ENCODE measurements around the gene TAF11.
"Not testable (repeated sequence)": the region's sequence is repeated elsewhere in the genome, so short reads cannot be mapped to it uniquely, and the experiment has no call there.

TAF11 gene

GRCh38 chr6:34901930-34902329 is 14.1 kb upstream of the TAF11 start:
- no peak for DNase-seq

- no peak for DNase-seq
Measured at GRCh38 chr6:34900321-34901031, 12.6 kb upstream of the TAF11 start.

- not testable (repeated sequence) for DNase-seq
Measured at GRCh38 chr6:34899748-34900147, 11.9 kb upstream of the TAF11 start.

- no peak for DNase-seq
Measured at GRCh38 chr6:34897716-34898115, 9.9 kb upstream of the TAF11 start.

- no peak for DNase-seq
Measured at GRCh38 chr6:34897130-34897529, 9.3 kb upstream of the TAF11 start.

- DNase-seq: no peak
Measured at GRCh38 chr6:34894693-34895092, 6.9 kb upstream of the TAF11 start.

- DNase-seq: no peak
Measured at GRCh38 chr6:34891296-34891695, 3.5 kb upstream of the TAF11 start.

- DNase-seq: no peak
Measured at GRCh38 chr6:34890533-34890925, 2.7 kb upstream of the TAF11 start.

GRCh38 chr6:34888874-34889555 is 1.2 kb upstream of the TAF11 start, which contains the start of gene ANKS1A:
TSS of gene ANKS1A (plus strand) at chr6:34889255. CDS start at chr6:34889403, 148 bp downstream.
- DNase-seq: peak; percentile 85

GRCh38 chr6:34888514-34888856 is 643 bp upstream of the TAF11 start:
- DNase-seq: no peak

- DNase-seq: not testable (repeated sequence)
Measured at GRCh38 chr6:34885837-34886236, 2.0 kb downstream of the TAF11 start.

- DNase-seq: no peak
Measured at GRCh38 chr6:34884996-34885395, 2.8 kb downstream of the TAF11 start.

GRCh38 chr6:34884073-34884472 is 3.8 kb downstream of the TAF11 start:
- not testable (repeated sequence) for DNase-seq

- no peak for DNase-seq
Measured at GRCh38 chr6:34877869-34878485, 9.9 kb downstream of the TAF11 start.

GRCh38 chr6:34877259-34877658 is 10.6 kb downstream of the TAF11 start:
- DNase-seq: no peak

- DNase-seq: no peak
Measured at GRCh38 chr6:34876472-34876871, 11.4 kb downstream of the TAF11 start.

GRCh38 chr6:34875292-34876213 is 12.3 kb downstream of the TAF11 start:
- no peak for DNase-seq

GRCh38 chr6:34872332-34872731 is 15.5 kb downstream of the TAF11 start:
- DNase-seq: no peak

- DNase-seq: no peak
Measured at GRCh38 chr6:34871853-34872252, 16.0 kb downstream of the TAF11 start.

GRCh38 chr6:34867484-34867883 is 20.4 kb downstream of the TAF11 start:
- DNase-seq: no peak

GRCh38 chr6:34866509-34866908 is 21.3 kb downstream of the TAF11 start:
- no peak for DNase-seq

- no peak for DNase-seq
Measured at GRCh38 chr6:34865107-34865506, 22.7 kb downstream of the TAF11 start.

- no peak for DNase-seq
Measured at GRCh38 chr6:34864007-34864406, 23.8 kb downstream of the TAF11 start.
